Stimulated activated CD8-positive, alpha-beta memory T cell treated with anti-CD3 and anti-CD28 coated beads, Interleukin-15, amount 100 ng/mL, for 48 hours (primary cell): ENCODE results near the gene FOXP1.
A peak's percentile ranks its signal among the peaks of the same experiment; 100 is the strongest.

Experiments
- DNase-seq, 2 donors: peaks; one replicate each; pipeline ENCODE4 v3.0.0-alpha.2; 2020; ENCODE audit warnings: low read depth in 2 of 2

Gene FOXP1

GRCh38 chr3:71583566-71584393, at the start of gene FOXP1:
FOXP1 (minus strand) TSS chr3:71583728; CDS start chr3:71198381, 385,347 bp downstream.
- peak in 1 of 2 donors; percentile 46 for DNase-seq

GRCh38 chr3:71629711-71630110, 46.2 kb upstream of the FOXP1 start:
- no peak for DNase-seq

GRCh38 chr3:71629289-71629688, 45.8 kb upstream of the FOXP1 start:
- no peak for DNase-seq

- no peak for DNase-seq
These were observed 45.0 kb upstream of the FOXP1 start for GRCh38 chr3:71628522-71628921.

DNA sequence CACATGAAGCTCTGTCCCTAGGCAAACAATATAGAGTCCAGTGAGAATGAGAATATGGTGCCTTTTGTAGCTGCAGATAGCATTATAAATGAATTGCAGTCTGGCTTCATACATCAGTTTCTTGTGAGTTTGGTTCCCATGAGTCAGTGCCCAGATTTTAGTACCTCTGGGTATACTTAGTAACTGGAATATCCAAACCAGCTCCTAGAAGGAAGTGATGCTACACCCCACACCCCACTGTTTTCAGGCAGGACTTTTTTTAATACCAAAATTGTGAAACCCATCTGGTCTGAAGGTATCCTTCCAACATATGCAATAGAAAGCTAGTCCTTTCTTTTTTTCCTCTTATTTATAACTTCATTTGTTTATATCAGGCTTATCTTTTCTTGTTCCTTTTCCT, 42.1 kb upstream of the FOXP1 start:
- no peak for DNase-seq

- DNase-seq, result no peak
These were observed 38.5 kb upstream of the FOXP1 start for GRCh38 chr3:71621825-71622537.

GRCh38 chr3:71618538-71618937, 35.0 kb upstream of the FOXP1 start:
- no peak for DNase-seq

- DNase-seq, result no peak
These were observed 33.1 kb upstream of the FOXP1 start for GRCh38 chr3:71616571-71617021.

DNA sequence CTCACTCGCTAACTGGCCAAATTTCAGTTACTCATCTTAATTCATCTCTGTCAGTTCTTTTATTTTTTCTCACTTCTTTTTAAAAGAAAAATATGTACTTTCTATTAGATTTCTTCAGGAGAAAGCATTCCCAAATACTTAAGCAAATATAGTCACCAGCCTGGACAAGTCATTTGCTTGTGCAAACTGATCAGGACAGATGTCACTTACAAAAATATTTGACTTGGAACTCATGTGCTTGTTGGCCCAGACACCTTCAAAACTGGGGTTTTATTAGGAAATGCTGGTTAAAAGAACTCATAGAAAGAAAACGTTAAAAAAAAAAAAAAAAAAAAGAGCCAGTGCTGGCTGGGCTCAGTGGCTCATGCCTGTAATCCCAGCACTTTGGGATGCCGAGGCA, 31.3 kb upstream of the FOXP1 start:
- DNase-seq, result no peak

- no peak for DNase-seq
These were observed 30.9 kb upstream of the FOXP1 start for GRCh38 chr3:71614426-71614825.

DNA sequence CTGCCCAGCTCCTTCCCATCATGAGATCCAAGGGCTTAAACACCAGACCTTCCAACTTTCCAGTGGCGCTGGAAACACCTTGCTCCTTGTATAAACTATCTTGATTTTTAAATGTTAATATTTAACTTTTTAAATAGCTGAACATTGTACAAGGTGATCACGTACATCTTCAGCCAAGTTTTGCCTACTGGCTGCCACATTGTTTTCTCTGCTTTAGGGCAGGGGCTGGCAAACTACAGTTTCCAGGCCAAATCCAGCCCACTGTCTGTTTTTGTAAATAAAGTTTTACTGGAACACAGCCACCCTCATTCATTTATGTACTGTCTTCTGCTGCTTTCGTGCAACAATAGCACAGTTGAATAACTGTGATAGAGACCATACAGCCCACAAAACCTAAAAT, 27.6 kb upstream of the FOXP1 start:
- no peak for DNase-seq

GRCh38 chr3:71607364-71607763, 23.8 kb upstream of the FOXP1 start:
- DNase-seq, result no peak

GRCh38 chr3:71606582-71606981, 23.1 kb upstream of the FOXP1 start:
- DNase-seq, result no peak

DNA sequence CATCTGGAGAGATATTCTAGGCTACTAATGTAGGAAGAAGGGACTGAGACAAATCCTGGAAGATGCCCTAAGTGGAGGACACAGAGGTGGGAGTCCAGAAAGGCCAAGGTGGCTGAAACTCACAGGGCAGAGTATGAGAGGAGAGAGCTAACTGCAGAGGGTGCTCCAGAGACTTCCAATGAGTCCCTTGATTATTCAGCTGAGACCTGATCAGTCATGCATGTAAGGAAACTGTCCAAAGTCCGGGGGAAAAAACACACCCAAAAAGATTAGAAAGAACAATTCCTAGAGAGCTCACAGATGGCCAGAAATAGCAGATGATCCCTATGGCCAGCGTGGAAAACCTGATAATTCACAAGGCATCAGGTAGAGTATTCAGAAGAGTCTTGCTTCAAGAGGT, 18.7 kb upstream of the FOXP1 start:
- no peak for DNase-seq

DNA sequence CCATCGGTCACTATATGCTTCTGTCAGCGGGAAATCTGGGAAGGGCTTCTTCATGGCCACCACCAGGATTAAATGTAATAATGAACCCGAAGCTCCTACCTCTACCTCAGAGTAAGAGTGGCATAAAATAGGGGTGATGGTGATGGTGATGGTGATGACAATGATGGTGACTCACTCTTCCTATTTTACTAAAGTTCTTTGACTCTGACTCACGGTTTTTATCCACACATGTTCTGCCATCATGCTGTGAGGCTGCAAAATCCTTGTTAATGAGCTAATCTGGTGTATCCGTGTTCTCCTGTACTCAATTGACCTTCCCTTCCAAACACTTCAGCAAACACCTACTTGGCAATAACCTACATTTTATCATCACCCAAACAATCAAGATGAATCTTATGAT, 18.3 kb upstream of the FOXP1 start:
- DNase-seq, result no peak

- DNase-seq, result no peak
These were observed 17.2 kb upstream of the FOXP1 start for GRCh38 chr3:71600646-71601288.

- DNase-seq, result no peak
These were observed 15.9 kb upstream of the FOXP1 start for GRCh38 chr3:71599416-71599815.

- no peak for DNase-seq
These were observed 14.8 kb upstream of the FOXP1 start for GRCh38 chr3:71598292-71598691.

DNA sequence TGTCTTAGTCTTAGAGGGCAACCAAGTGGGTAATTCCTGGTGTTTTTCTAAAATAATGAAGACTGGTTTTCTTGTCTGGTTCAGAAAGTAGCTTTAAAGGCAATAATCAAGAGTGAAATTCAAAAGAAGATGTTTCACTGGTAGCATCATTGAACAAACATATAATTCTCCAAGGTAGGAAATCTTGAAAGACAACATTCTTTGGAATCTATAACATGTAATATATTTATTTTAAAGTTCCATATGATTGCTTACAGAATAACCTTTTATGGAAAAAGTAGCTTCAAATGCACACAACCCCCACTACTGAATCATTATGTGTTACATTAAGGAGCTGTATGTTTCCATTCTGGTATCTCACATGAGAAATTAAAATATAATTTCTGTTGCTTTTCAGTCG, 13.8 kb upstream of the FOXP1 start:
- no peak for DNase-seq

GRCh38 chr3:71593106-71593505, 9.6 kb upstream of the FOXP1 start:
- no peak for DNase-seq

GRCh38 chr3:71591101-71591500, 7.6 kb upstream of the FOXP1 start:
- DNase-seq, result no peak

- DNase-seq, result no peak
These were observed 5.6 kb upstream of the FOXP1 start for GRCh38 chr3:71589132-71589531.

- DNase-seq, result no peak
These were observed 4.4 kb upstream of the FOXP1 start for GRCh38 chr3:71587958-71588357.
